Globus pallidus (tissue), 1 donor: Measurements from ENCODE around the gene IQGAP1.

Experiments used
- DNase-seq: peaks from one replicate; pipeline ENCODE4 v3.0.0-alpha.2; 2015; ENCODE audit warnings: low spot score

The IQGAP1 gene

GRCh38 chr15:90442423-90442822, 54.4 kb downstream of the IQGAP1 start:
- DNase-seq = no peak

- no peak for DNase-seq
These were observed 61.2 kb downstream of the IQGAP1 start for GRCh38 chr15:90449206-90449735.

GRCh38 chr15:90451053-90451850, 63.2 kb downstream of the IQGAP1 start:
- no peak for DNase-seq

- no peak for DNase-seq
These were observed 68.2 kb downstream of the IQGAP1 start for GRCh38 chr15:90456236-90456635.

GRCh38 chr15:90458061-90458460, 70.0 kb downstream of the IQGAP1 start:
- DNase-seq = no peak

GRCh38 chr15:90459368-90459767, 71.3 kb downstream of the IQGAP1 start:
- no peak for DNase-seq

GRCh38 chr15:90460142-90460824, 72.2 kb downstream of the IQGAP1 start:
- DNase-seq = no peak

- DNase-seq = peak; percentile 97
These were observed 75.3 kb downstream of the IQGAP1 start for GRCh38 chr15:90463381-90463780.

GRCh38 chr15:90465140-90465929, 77.3 kb downstream of the IQGAP1 start:
- no peak for DNase-seq

GRCh38 chr15:90465930-90466567, 78.0 kb downstream of the IQGAP1 start:
- DNase-seq = no peak

- no peak for DNase-seq
These were observed 81.7 kb downstream of the IQGAP1 start for GRCh38 chr15:90469723-90470122.

- no peak for DNase-seq
These were observed 82.4 kb downstream of the IQGAP1 start for GRCh38 chr15:90470453-90470852.

- no peak for DNase-seq
These were observed 83.1 kb downstream of the IQGAP1 start for GRCh38 chr15:90471126-90471525.

GRCh38 chr15:90471769-90472168, 83.7 kb downstream of the IQGAP1 start:
- peak; percentile 93 for DNase-seq

- no peak for DNase-seq
These were observed 90.9 kb downstream of the IQGAP1 start for GRCh38 chr15:90478846-90479481.

GRCh38 chr15:90479656-90480055, 91.6 kb downstream of the IQGAP1 start:
- no peak for DNase-seq

- no peak for DNase-seq
These were observed 93.0 kb downstream of the IQGAP1 start for GRCh38 chr15:90481023-90481422.

GRCh38 chr15:90482124-90483011, 94.3 kb downstream of the IQGAP1 start:
- DNase-seq = peak; percentile 88

GRCh38 chr15:90483012-90483307, 94.9 kb downstream of the IQGAP1 start:
- DNase-seq = peak; percentile 69

- DNase-seq = no peak
These were observed 95.6 kb downstream of the IQGAP1 start for GRCh38 chr15:90483637-90484036.

- DNase-seq = no peak
These were observed 99.1 kb downstream of the IQGAP1 start for GRCh38 chr15:90487186-90487585.
